ENCODE data around the gene POLR1A. TPM values are rescaled to one million over a fixed set of nuclear protein-coding genes. Genes with fewer than 3 reads are reported as not detected.
A peak's percentile ranks its signal among the peaks of the same experiment; 100 is the strongest.

The POLR1A gene
- total RNA-seq, 6 donors from 2014 or later: 12.0 to 25.8 (median 22.1) TPM

GRCh38 chr2:86038291-86039081 lies 67.2 kb downstream of the POLR1A start:
- 60 to 61% methylated on average over 9 to 12 of the region's 12 CpGs for WGBS, 2 donors

DNA sequence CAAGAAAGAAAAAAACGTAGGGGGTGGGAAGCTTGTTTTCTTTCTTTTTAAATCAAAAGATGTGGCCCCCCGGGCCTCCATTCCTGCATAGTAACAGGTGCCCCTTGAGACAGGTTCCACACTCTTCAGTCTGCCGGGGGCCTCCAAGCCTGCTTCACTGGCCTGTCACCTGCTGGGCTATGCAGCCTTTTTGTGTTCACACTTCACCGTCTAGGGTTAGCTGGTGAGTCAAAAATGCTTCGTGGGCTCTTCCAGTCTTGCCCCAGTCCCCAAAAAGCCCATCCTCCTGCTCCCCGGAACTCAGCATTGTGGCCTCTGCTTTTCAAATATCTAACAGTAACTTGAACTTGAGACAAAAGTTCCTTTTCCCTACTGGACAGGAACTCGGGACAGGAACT lies 67.9 kb downstream of the POLR1A start:
- peaks cover 0 to 55% (median 31%) of the 10 kb centered on the region in 4 donors for H3K36me3 ChIP-seq
- DNase-seq (peak in 1 of 2 donors; percentile 23), ATAC-seq (ENCODE audit: low FRiP score in 2 of 2) (no peak)
- WGBS, 2 donors: 50 to 58% methylated on average over 7 of the region's 7 CpGs
- H3K27ac ChIP-seq: peak overlapping the region; percentile 88 to 96 (median 93)
- TF ChIP-seq POLR2A (IDR thresholded peaks at IDR 0.05) (no peak), POLR2AphosphoS5 (IDR thresholded peaks at IDR 0.05) (no peak), EP300 (IDR thresholded peaks at IDR 0.05) (no peak)
- TF ChIP-seq, protein P1, sequence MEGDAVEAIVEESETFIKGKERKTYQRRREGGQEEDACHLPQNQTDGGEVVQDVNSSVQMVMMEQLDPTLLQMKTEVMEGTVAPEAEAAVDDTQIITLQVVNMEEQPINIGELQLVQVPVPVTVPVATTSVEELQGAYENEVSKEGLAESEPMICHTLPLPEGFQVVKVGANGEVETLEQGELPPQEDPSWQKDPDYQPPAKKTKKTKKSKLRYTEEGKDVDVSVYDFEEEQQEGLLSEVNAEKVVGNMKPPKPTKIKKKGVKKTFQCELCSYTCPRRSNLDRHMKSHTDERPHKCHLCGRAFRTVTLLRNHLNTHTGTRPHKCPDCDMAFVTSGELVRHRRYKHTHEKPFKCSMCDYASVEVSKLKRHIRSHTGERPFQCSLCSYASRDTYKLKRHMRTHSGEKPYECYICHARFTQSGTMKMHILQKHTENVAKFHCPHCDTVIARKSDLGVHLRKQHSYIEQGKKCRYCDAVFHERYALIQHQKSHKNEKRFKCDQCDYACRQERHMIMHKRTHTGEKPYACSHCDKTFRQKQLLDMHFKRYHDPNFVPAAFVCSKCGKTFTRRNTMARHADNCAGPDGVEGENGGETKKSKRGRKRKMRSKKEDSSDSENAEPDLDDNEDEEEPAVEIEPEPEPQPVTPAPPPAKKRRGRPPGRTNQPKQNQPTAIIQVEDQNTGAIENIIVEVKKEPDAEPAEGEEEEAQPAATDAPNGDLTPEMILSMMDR (IDR thresholded peaks at IDR 0.05): no peak
- H3K4me3 ChIP-seq: no peak overlapping the region
- H3K27me3 ChIP-seq: no peaks in the 10 kb centered on the region
- H3K4me1 ChIP-seq: peaks cover 39 to 58% (median 54%) of the 10 kb centered on the region in 4 donors
- no peaks in the 10 kb centered on the region for H3K9me3 ChIP-seq

More at GRCh38 chr2:86038291-86039081, 67.2 kb downstream of the POLR1A start:
- H3K27ac ChIP-seq: peak overlapping the region; percentile 88 to 96 (median 93)
- no peaks in the 10 kb centered on the region for H3K27me3 ChIP-seq
- peak in 2 of 4 donors; percentile 3 to 71 for TF ChIP-seq EP300 (IDR thresholded peaks at IDR 0.05)
- TF ChIP-seq, protein P1 (IDR thresholded peaks at IDR 0.05): no peak
- TF ChIP-seq POLR2AphosphoS5 (IDR thresholded peaks at IDR 0.05): peak; percentile 27 to 77
- peak in 2 of 4 donors; percentile 41 to 57 for TF ChIP-seq POLR2A (IDR thresholded peaks at IDR 0.05)
- peak; percentile 36 to 71 for ATAC-seq (ENCODE audit: low FRiP score in 2 of 2)
- no peak overlapping the region for H3K4me3 ChIP-seq
- H3K4me1 ChIP-seq: peaks cover 39 to 58% (median 54%) of the 10 kb centered on the region in 4 donors
- no peaks in the 10 kb centered on the region for H3K9me3 ChIP-seq
- H3K36me3 ChIP-seq: peaks cover 0 to 55% (median 30%) of the 10 kb centered on the region in 4 donors
- DNase-seq: peak in 1 of 2 donors; percentile 74

DNA sequence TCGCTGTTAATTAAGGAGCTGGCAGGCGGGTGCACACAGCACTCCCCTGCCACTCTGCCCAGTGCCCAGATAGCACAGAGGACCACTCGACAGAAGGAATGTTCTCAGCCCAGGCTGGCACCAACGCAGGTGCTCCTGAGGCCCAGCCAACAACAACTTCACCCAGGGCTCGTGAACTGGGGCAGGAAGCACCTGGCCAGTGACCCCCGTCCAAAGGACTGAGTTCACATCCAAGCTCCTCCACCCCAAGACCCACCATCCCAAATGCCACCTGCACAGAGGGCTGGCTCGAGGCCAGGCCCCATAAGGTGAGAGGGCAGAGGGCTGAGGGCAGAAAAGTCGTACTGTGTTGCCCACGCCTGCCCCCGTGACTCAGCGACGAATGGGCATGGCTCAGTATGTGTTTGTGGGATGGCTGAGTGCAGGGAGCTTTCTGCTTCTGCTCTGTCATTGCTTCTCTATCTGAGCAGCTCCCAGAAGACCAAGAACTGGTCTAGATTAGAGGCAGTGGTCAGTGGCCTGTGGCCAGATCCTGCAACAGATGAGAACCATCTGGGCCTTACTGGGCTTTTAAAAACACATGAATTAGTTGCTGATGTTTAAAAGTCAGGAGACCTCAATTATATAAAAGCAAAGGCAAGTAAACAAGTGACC lies 68.4 kb downstream of the POLR1A start:
- Histone ChIP-seq H3K27ac (peak overlapping the region; percentile 88 to 96 (median 93)), H3K4me1 (peaks cover 39 to 58% (median 54%) of the 10 kb centered on the region in 4 donors), H3K36me3 (peaks cover 0 to 55% (median 28%) of the 10 kb centered on the region in 4 donors), H3K27me3 (no peaks in the 10 kb centered on the region), H3K4me3 (no peak overlapping the region), H3K9me3 (no peaks in the 10 kb centered on the region)
- ATAC-seq (ENCODE audit: low FRiP score in 2 of 2) (peak; percentile 84 to 87), DNase-seq (peak; percentile 72 to 91)
- 22 to 24% methylated on average over 7 to 12 of the region's 12 CpGs for WGBS, 2 donors
- TF ChIP-seq EP300 (IDR thresholded peaks at IDR 0.05): peak in 1 of 4 donors; percentile 74
- TF ChIP-seq POLR2A (IDR thresholded peaks at IDR 0.05): peak in 1 of 4 donors; percentile 34
- TF ChIP-seq, protein P1 (IDR thresholded peaks at IDR 0.05): peak in 1 of 6 experiments; percentile 21
- TF ChIP-seq POLR2AphosphoS5 (IDR thresholded peaks at IDR 0.05): peak; percentile 45 to 54

DNA sequence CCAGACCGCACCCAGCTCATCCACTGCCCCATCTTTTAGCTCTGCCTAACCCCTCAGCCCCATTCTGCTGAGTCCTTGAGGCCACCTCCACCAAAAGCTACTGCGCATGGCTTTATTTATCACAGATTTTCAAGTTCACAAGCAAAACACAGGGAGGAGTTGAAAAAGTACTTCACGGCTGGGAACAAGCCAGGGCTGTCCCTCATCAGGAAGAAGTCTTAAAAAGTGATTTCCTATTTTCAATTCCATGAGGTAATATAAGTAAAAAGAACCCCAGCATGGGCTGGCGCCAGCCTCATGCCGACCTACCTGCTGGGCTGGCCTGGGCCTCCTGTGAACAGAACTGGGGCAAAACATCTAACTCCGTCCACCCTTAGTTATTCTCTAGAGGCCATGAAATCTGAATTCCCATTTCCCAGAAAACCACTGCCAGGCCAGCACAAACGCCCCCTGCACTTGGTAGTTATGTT lies 69.0 kb downstream of the POLR1A start:
- no peaks in the 10 kb centered on the region for H3K27me3 ChIP-seq
- H3K36me3 ChIP-seq: peaks cover 0 to 55% (median 25%) of the 10 kb centered on the region in 4 donors
- no peak for ATAC-seq (ENCODE audit: low FRiP score in 2 of 2)
- TF ChIP-seq EP300 (IDR thresholded peaks at IDR 0.05) (no peak), POLR2A (IDR thresholded peaks at IDR 0.05) (peak in 1 of 4 donors; percentile 75), POLR2AphosphoS5 (IDR thresholded peaks at IDR 0.05) (no peak)
- TF ChIP-seq, protein P1 (IDR thresholded peaks at IDR 0.05): peak in 1 of 6 experiments; percentile 11
- peak overlapping the region in 2 of 4 donors; percentile 7 to 19 for H3K4me3 ChIP-seq
- 15 to 19% methylated on average over 7 of the region's 7 CpGs for WGBS, 2 donors
- H3K4me1 ChIP-seq: peaks cover 39 to 58% (median 54%) of the 10 kb centered on the region in 4 donors
- no peak for DNase-seq
- H3K27ac ChIP-seq: peak overlapping the region; percentile 88 to 96 (median 93)
- H3K9me3 ChIP-seq: no peaks in the 10 kb centered on the region

Measured in upper lobe of left lung (tissue), 6 donors.